ENCODE measurements around the gene MAP2.

DNA sequence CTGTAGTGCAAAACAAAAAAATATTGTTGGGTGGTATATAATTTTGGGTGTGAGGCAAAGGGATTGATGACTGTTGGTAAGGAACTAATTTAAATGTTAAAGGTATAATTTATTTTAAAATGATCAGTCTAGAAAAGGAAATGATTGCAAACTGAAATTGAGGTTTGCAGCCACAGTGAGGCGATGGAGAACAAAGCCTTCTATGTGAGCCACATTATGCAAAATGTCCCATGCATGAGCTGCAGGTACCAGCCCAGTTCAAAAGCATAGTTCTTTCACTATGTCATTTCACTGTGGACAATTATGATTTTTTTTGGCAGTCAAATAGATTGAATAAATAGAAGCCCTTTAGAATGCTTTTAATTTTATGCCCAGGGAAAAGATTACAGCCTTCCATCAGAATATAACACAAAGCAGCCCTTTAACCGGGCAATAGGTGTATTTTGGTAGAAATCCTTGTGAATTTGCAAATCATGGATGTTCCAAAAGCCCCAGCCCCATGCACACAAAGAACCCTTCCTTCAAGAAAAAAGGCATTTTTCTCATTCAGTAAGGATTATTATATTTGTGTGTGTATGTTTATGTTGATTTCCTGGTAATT is 1.7 kb downstream of the MAP2 start:
- TF ChIP-seq ESRRA (IDR thresholded peaks at IDR 0.05; ENCODE audit: low read length) = no peak
- TF ChIP-seq POLR2A (IDR thresholded peaks at IDR 0.05; ENCODE audit: low read depth, low read length) = no peak
- no peak for TF ChIP-seq FOS (IDR thresholded peaks at IDR 0.05; ENCODE audit: borderline replicate concordance, extremely low read depth, insufficient read length)
- no peak for TF ChIP-seq CREB1 (IDR thresholded peaks at IDR 0.05; ENCODE audit: low read depth)
- TF ChIP-seq RAD21 (IDR thresholded peaks at IDR 0.05; ENCODE audit: insufficient read depth, low read depth, low read length) = peak; percentile 47
- peak; percentile 28 to 45 (median 36); a peak in 4 of 6 replicates for TF ChIP-seq CTCF (IDR thresholded peaks at IDR 0.05 in 2 of 3, conservative IDR thresholded peaks at IDR 0.05 in 1 of 3; ENCODE audit: control insufficient read depth in 2 of 3, extremely low read depth in 1 of 3, insufficient read depth in 1 of 3, low read depth in 3 of 3, low read length in 3 of 3)
- no peak for TF ChIP-seq HDAC2 (IDR thresholded peaks at IDR 0.05)
- TF ChIP-seq PRDM15 (CRISPR knock-in tag; IDR thresholded peaks at IDR 0.05) = no peak
- TF ChIP-seq, protein P1, sequence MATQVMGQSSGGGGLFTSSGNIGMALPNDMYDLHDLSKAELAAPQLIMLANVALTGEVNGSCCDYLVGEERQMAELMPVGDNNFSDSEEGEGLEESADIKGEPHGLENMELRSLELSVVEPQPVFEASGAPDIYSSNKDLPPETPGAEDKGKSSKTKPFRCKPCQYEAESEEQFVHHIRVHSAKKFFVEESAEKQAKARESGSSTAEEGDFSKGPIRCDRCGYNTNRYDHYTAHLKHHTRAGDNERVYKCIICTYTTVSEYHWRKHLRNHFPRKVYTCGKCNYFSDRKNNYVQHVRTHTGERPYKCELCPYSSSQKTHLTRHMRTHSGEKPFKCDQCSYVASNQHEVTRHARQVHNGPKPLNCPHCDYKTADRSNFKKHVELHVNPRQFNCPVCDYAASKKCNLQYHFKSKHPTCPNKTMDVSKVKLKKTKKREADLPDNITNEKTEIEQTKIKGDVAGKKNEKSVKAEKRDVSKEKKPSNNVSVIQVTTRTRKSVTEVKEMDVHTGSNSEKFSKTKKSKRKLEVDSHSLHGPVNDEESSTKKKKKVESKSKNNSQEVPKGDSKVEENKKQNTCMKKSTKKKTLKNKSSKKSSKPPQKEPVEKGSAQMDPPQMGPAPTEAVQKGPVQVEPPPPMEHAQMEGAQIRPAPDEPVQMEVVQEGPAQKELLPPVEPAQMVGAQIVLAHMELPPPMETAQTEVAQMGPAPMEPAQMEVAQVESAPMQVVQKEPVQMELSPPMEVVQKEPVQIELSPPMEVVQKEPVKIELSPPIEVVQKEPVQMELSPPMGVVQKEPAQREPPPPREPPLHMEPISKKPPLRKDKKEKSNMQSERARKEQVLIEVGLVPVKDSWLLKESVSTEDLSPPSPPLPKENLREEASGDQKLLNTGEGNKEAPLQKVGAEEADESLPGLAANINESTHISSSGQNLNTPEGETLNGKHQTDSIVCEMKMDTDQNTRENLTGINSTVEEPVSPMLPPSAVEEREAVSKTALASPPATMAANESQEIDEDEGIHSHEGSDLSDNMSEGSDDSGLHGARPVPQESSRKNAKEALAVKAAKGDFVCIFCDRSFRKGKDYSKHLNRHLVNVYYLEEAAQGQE (IDR thresholded peaks at IDR 0.05; ENCODE audit: low read depth, low read length) = no peak
- no peak for TF ChIP-seq ZSCAN29 (IDR thresholded peaks at IDR 0.05)
- no peak for TF ChIP-seq SMAD1 (IDR thresholded peaks at IDR 0.05; ENCODE audit: low read depth, partially characterized antibody)
- TF ChIP-seq CEBPB (IDR thresholded peaks at IDR 0.05; ENCODE audit: borderline replicate concordance in 1 of 2, low read depth in 2 of 2, low read length in 2 of 2) = no peak
- TF ChIP-seq RCOR1 (conservative IDR thresholded peaks at IDR 0.05; ENCODE audit: low read depth, low read length) = no peak

All from GM12878 (cell line).